ENCODE measurements around the gene CST11.

The CST11 gene

DNA sequence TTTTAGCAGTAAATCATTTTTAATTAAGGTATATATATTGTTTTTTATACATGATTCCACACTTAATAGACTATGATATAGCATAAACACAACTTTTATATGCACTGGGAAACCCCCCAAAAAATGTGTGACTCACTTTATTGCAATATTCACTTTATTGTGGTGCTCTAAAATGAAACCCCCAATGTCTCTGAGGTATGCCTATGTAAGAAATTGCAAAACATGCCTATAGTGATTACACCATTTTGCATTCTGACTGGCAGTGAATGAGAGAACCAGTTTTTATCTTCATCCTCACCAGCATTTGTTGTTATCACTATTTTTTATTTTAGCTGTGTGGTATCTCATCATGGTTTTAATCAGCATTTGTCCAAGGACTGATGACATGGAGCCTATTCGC lies 8.5 kb upstream of the CST11 start:
- no peaks in the 10 kb centered on the region for H3K9me2 ChIP-seq (replicated peaks; ENCODE audit: low read depth, low read length)
- no peak for TF ChIP-seq EZH2phosphoT487 (IDR thresholded peaks at IDR 0.05; ENCODE audit: borderline replicate concordance)
- TF ChIP-seq, protein P1, sequence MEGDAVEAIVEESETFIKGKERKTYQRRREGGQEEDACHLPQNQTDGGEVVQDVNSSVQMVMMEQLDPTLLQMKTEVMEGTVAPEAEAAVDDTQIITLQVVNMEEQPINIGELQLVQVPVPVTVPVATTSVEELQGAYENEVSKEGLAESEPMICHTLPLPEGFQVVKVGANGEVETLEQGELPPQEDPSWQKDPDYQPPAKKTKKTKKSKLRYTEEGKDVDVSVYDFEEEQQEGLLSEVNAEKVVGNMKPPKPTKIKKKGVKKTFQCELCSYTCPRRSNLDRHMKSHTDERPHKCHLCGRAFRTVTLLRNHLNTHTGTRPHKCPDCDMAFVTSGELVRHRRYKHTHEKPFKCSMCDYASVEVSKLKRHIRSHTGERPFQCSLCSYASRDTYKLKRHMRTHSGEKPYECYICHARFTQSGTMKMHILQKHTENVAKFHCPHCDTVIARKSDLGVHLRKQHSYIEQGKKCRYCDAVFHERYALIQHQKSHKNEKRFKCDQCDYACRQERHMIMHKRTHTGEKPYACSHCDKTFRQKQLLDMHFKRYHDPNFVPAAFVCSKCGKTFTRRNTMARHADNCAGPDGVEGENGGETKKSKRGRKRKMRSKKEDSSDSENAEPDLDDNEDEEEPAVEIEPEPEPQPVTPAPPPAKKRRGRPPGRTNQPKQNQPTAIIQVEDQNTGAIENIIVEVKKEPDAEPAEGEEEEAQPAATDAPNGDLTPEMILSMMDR (conservative IDR thresholded peaks at IDR 0.05; ENCODE audit: low read length), result no peak

DNA sequence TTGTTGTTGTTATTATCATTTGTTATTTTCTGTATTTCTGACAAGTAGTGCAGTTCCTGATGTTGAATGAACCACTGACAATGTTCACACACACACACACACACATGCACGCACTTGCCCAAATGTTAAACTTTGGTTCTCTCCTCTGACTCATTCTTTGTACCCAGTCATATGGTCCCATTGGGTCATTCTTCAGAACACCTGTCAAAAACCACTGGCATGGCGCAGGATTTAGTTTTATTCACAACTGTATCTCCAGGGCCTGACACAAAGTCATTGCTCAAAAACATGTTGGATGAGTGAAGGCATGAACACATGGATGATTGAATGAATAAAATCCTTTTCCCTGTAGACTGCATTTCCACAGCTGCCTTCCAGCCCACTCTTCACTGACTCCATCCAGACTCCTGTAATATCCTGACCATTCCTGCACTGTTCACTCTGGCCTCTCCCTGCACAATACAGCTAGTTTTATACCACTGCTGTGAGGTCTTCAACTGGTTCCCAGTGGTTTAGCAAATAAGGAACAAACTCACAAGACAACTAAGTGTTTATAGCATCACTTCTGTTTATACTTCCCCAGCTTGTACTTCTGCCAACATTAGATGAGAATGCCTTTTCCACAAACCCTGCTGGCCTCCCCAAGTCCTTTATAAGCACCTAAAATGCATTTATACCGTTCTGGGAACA lies 6.9 kb upstream of the CST11 start:
- peaks cover 20% of the 10 kb centered on the region for H3K4me1 ChIP-seq (ENCODE audit: insufficient read depth, low read length, poor library complexity, severe bottlenecking)
- H3K4me2 ChIP-seq (ENCODE audit: low read depth, low read length, poor library complexity, severe bottlenecking), result no peak overlapping the region
- H3K9ac ChIP-seq (ENCODE audit: low read depth, low read length, poor library complexity, severe bottlenecking), result no peak overlapping the region
- no peaks in the 10 kb centered on the region for H3K79me2 ChIP-seq (ENCODE audit: insufficient read depth, low read length)
- H3K9me2 ChIP-seq (replicated peaks; ENCODE audit: low read depth, low read length), result no peaks in the 10 kb centered on the region
- H3F3A ChIP-seq (ENCODE audit: low read depth), result no peaks in the 10 kb centered on the region
- no peaks in the 10 kb centered on the region for H3K36me3 ChIP-seq (ENCODE audit: insufficient read depth, low read length)
- TF ChIP-seq, protein P1 (conservative IDR thresholded peaks at IDR 0.05; ENCODE audit: low read length), result no peak
- TF ChIP-seq EZH2phosphoT487 (IDR thresholded peaks at IDR 0.05; ENCODE audit: borderline replicate concordance), result no peak
- no peak overlapping the region for H3K4me3 ChIP-seq (ENCODE audit: low read length, poor library complexity, severe bottlenecking)
- no peaks in the 10 kb centered on the region for H4K20me1 ChIP-seq (ENCODE audit: insufficient read depth, low read length, poor library complexity, severe bottlenecking)
- H2AFZ ChIP-seq (ENCODE audit: low read length), result 0 out of 2 replicates have a peak overlapping the region, but pooled peaks have one; percentile 29
- H3K27me3 ChIP-seq (ENCODE audit: insufficient read depth, low read length, poor library complexity, severe bottlenecking), result no peaks in the 10 kb centered on the region
- no peaks in the 10 kb centered on the region for H3K9me3 ChIP-seq (ENCODE audit: insufficient read depth, low read depth, low read length)

More for the DNA sequence above, 8.5 kb upstream of the CST11 start:
- Histone ChIP-seq H3K36me3 (ENCODE audit: insufficient read depth, low read length) (no peaks in the 10 kb centered on the region), H3K9ac (ENCODE audit: low read depth, low read length, poor library complexity, severe bottlenecking) (no peak overlapping the region), H3K4me2 (ENCODE audit: low read depth, low read length, poor library complexity, severe bottlenecking) (no peak overlapping the region), H3K9me3 (ENCODE audit: insufficient read depth, low read depth, low read length) (peaks cover 5% of the 10 kb centered on the region; the same call in 1 of the 2 replicates), H3F3A (ENCODE audit: low read depth) (no peaks in the 10 kb centered on the region), H3K79me2 (ENCODE audit: insufficient read depth, low read length) (no peaks in the 10 kb centered on the region), H3K27me3 (ENCODE audit: insufficient read depth, low read length, poor library complexity, severe bottlenecking) (no peaks in the 10 kb centered on the region), H4K20me1 (ENCODE audit: insufficient read depth, low read length, poor library complexity, severe bottlenecking) (no peaks in the 10 kb centered on the region), H3K4me3 (ENCODE audit: low read length, poor library complexity, severe bottlenecking) (no peak overlapping the region), H3K4me1 (ENCODE audit: insufficient read depth, low read length, poor library complexity, severe bottlenecking) (peaks cover 11% of the 10 kb centered on the region), H2AFZ (ENCODE audit: low read length) (no peak overlapping the region)

DNA sequence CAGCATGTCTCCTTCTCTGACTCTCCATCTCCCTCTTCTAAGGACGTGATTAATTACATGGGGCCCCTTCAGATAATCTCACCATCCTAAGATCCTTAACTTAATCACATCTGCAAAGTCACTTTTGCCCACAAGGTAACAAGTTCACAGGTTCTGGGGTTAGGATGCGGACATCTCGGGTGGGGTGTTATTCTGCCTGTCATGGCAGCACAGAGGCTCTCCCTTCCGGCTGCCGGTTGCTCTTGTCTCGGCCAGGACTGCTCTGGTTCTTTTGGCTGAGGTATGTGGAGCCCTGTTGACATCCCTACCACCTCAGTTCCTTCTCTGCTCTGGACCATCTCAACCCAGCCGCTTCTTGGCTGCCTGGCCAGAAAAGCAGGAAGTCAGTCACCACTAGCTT lies 4.2 kb upstream of the CST11 start:
- Histone ChIP-seq H3K4me2 (ENCODE audit: low read depth, low read length, poor library complexity, severe bottlenecking) (peak overlapping the region; percentile 71), H3K27me3 (ENCODE audit: insufficient read depth, low read length, poor library complexity, severe bottlenecking) (no peaks in the 10 kb centered on the region), H3K9me2 (replicated peaks; ENCODE audit: low read depth, low read length) (no peaks in the 10 kb centered on the region), H3F3A (ENCODE audit: low read depth) (no peaks in the 10 kb centered on the region), H3K79me2 (ENCODE audit: insufficient read depth, low read length) (no peaks in the 10 kb centered on the region), H3K9me3 (ENCODE audit: insufficient read depth, low read depth, low read length) (no peaks in the 10 kb centered on the region), H3K4me3 (ENCODE audit: low read length, poor library complexity, severe bottlenecking) (peak overlapping the region; percentile 35), H2AFZ (ENCODE audit: low read length) (peak overlapping the region; percentile 89), H3K9ac (ENCODE audit: low read depth, low read length, poor library complexity, severe bottlenecking) (no peak overlapping the region), H4K20me1 (ENCODE audit: insufficient read depth, low read length, poor library complexity, severe bottlenecking) (no peaks in the 10 kb centered on the region), H3K4me1 (ENCODE audit: insufficient read depth, low read length, poor library complexity, severe bottlenecking) (peaks cover 24% of the 10 kb centered on the region), H3K36me3 (ENCODE audit: insufficient read depth, low read length) (no peaks in the 10 kb centered on the region)
- TF ChIP-seq, protein P1 (conservative IDR thresholded peaks at IDR 0.05; ENCODE audit: low read length), result no peak
